Measurements from ENCODE around the gene SPOCK3.
"Not testable (repeated sequence)": the region's sequence is repeated elsewhere in the genome, so short reads cannot be mapped to it uniquely, and the experiment has no call there.

Gene SPOCK3

GRCh38 chr4:166957451-166957850 is 276.8 kb downstream of the SPOCK3 start:
- no peak for DNase-seq (ENCODE audit: low read depth, low spot score)

GRCh38 chr4:166956484-166956883 is 277.8 kb downstream of the SPOCK3 start:
- DNase-seq (ENCODE audit: low read depth, low spot score) = no peak

GRCh38 chr4:166941629-166942028 is 292.7 kb downstream of the SPOCK3 start:
- no peak for DNase-seq (ENCODE audit: low read depth, low spot score)

GRCh38 chr4:166930464-166930863 is 303.8 kb downstream of the SPOCK3 start:
- DNase-seq (ENCODE audit: low read depth, low spot score) = no peak

- DNase-seq (ENCODE audit: low read depth, low spot score) = no peak
These were observed 309.9 kb downstream of the SPOCK3 start for GRCh38 chr4:166924424-166924823.

GRCh38 chr4:166913926-166914325 is 320.4 kb downstream of the SPOCK3 start:
- DNase-seq (ENCODE audit: low read depth, low spot score) = no peak

- DNase-seq (ENCODE audit: low read depth, low spot score) = no peak
These were observed 330.9 kb downstream of the SPOCK3 start for GRCh38 chr4:166903408-166903807.

- DNase-seq (ENCODE audit: low read depth, low spot score) = no peak
These were observed 331.4 kb downstream of the SPOCK3 start for GRCh38 chr4:166902941-166903340.

GRCh38 chr4:166896254-166896653 is 338.0 kb downstream of the SPOCK3 start:
- no peak for DNase-seq (ENCODE audit: low read depth, low spot score)

GRCh38 chr4:166895771-166896170 is 338.5 kb downstream of the SPOCK3 start:
- DNase-seq (ENCODE audit: low read depth, low spot score) = no peak

- DNase-seq (ENCODE audit: low read depth, low spot score) = no peak
These were observed 346.8 kb downstream of the SPOCK3 start for GRCh38 chr4:166887457-166887856.

GRCh38 chr4:166886718-166887117 is 347.6 kb downstream of the SPOCK3 start:
- DNase-seq (ENCODE audit: low read depth, low spot score) = no peak

GRCh38 chr4:166882221-166882620 is 352.1 kb downstream of the SPOCK3 start:
- no peak for DNase-seq (ENCODE audit: low read depth, low spot score)

GRCh38 chr4:166875821-166876220 is 358.5 kb downstream of the SPOCK3 start:
- no peak for DNase-seq (ENCODE audit: low read depth, low spot score)

- no peak for DNase-seq (ENCODE audit: low read depth, low spot score)
These were observed 372.3 kb downstream of the SPOCK3 start for GRCh38 chr4:166862032-166862431.

- not testable (repeated sequence) for DNase-seq (ENCODE audit: low read depth, low spot score)
These were observed 383.9 kb downstream of the SPOCK3 start for GRCh38 chr4:166850398-166850797.

GRCh38 chr4:166846939-166847338 is 387.4 kb downstream of the SPOCK3 start:
- DNase-seq (ENCODE audit: low read depth, low spot score) = no peak

- no peak for DNase-seq (ENCODE audit: low read depth, low spot score)
These were observed 391.5 kb downstream of the SPOCK3 start for GRCh38 chr4:166842795-166843261.

GRCh38 chr4:166839615-166840251 is 394.6 kb downstream of the SPOCK3 start:
- no peak for DNase-seq (ENCODE audit: low read depth, low spot score)

- no peak for DNase-seq (ENCODE audit: low read depth, low spot score)
These were observed 395.2 kb downstream of the SPOCK3 start for GRCh38 chr4:166838975-166839614.

GRCh38 chr4:166836865-166837264 is 397.4 kb downstream of the SPOCK3 start:
- no peak for DNase-seq (ENCODE audit: low read depth, low spot score)

GRCh38 chr4:166827629-166828028 is 406.7 kb downstream of the SPOCK3 start:
- no peak for DNase-seq (ENCODE audit: low read depth, low spot score)

GRCh38 chr4:166827167-166827566 is 407.1 kb downstream of the SPOCK3 start:
- no peak for DNase-seq (ENCODE audit: low read depth, low spot score)

Data from brain pericyte (primary cell).